Measurements from ENCODE around the gene RNF141.

Gene RNF141

GRCh38 chr11:10504490-10504889 is 36.5 kb downstream of the RNF141 start (continued):
- TF ChIP-seq TRIM28 (IDR thresholded peaks at IDR 0.05; ENCODE audit: borderline replicate concordance, low read length) (no peak), ZNF707 (tag by site-specific recombination; IDR thresholded peaks at IDR 0.05) (no peak)

GRCh38 chr11:10503777-10504480 is 37.1 kb downstream of the RNF141 start:
- POLR2A ChIA-PET, result no interaction called here
- Histone ChIP-seq H3K4me3 (ENCODE audit: low read depth, low read length) (no peak overlapping the region), H3K4me1 (ENCODE audit: control insufficient read depth, insufficient read depth, low read length) (no peaks in the 10 kb centered on the region), H3K36me3 (ENCODE audit: control insufficient read depth in 2 of 2, insufficient read depth in 1 of 2, low read length in 2 of 2) (peaks cover 0 to 13% of the 10 kb centered on the region in 2 experiments; a peak in 1 of 3 replicates), H3K27ac (ENCODE audit: extremely low read depth, low read depth, low read length) (no peak overlapping the region), H3K9me3 (ENCODE audit: control insufficient read depth, insufficient read depth, low read depth, low read length) (no peaks in the 10 kb centered on the region)
- CTCF ChIA-PET, result interaction anchor here (0.9 kb wide), 1 partner anchor 91 kb away, joined by 3 read pairs; no protein-coding TSS in a partner anchor
- TF ChIP-seq ZNF324 (tag by site-specific recombination; IDR thresholded peaks at IDR 0.05), result no peak
- no peak for TF ChIP-seq ZNF639 (tag by site-specific recombination; IDR thresholded peaks at IDR 0.05)
- no peak for TF ChIP-seq BCL6B (tag by site-specific recombination; IDR thresholded peaks at IDR 0.05)
- TF ChIP-seq FEZF1 (tag by site-specific recombination; IDR thresholded peaks at IDR 0.05), result no peak
- no peak for TF ChIP-seq SCRT2 (tag by site-specific recombination; IDR thresholded peaks at IDR 0.05)
- TF ChIP-seq REST (tag by site-specific recombination; IDR thresholded peaks at IDR 0.05), result no peak
- no peak for TF ChIP-seq ZNF184 (tag by site-specific recombination; IDR thresholded peaks at IDR 0.05)
- no peak for TF ChIP-seq ZNF692 (tag by site-specific recombination; IDR thresholded peaks at IDR 0.05)
- no peak for TF ChIP-seq PRDM10 (tag by site-specific recombination; IDR thresholded peaks at IDR 0.05)
- TF ChIP-seq ZNF544 (tag by site-specific recombination; IDR thresholded peaks at IDR 0.05), result no peak
- TF ChIP-seq ZNF623 (tag by site-specific recombination; IDR thresholded peaks at IDR 0.05), result no peak
- TF ChIP-seq ZNF37A (tag by site-specific recombination; IDR thresholded peaks at IDR 0.05), result no peak
- TF ChIP-seq ZNF529 (tag by site-specific recombination; IDR thresholded peaks at IDR 0.05; ENCODE audit: insufficient replicate concordance), result no peak
- TF ChIP-seq ZNF549 (tag by site-specific recombination; IDR thresholded peaks at IDR 0.05), result no peak
- TF ChIP-seq KLF8 (tag by site-specific recombination; IDR thresholded peaks at IDR 0.05), result no peak
- no peak for TF ChIP-seq ZNF10 (tag by site-specific recombination; IDR thresholded peaks at IDR 0.05)
- no peak for TF ChIP-seq ZNF169 (tag by site-specific recombination; IDR thresholded peaks at IDR 0.05)
- no peak for TF ChIP-seq ZNF362 (tag by site-specific recombination; IDR thresholded peaks at IDR 0.05)
